ENCODE measurements around the gene MTA2. TPM values are rescaled to one million over a fixed set of nuclear protein-coding genes. Genes with fewer than 3 reads are reported as not detected.

Gene MTA2
- total RNA-seq, 2 experiments from 2014 or later, result 130 to 174 TPM

- POLR2A ChIA-PET, result interaction anchor here (0.8 to 3.3 kb wide), 25 partner anchors 9 to 265 kb away, joined by 3 to 37 read pairs (median 4); partner anchors contain the start of genes B3GAT3, C11orf98, CSKMT and EEF1G
- 0 out of 2 replicates have a peak, but pooled peaks have one; percentile 7 for TF ChIP-seq CTCF (conservative IDR thresholded peaks at IDR 0.05; ENCODE audit: low read length)
- TF ChIP-seq EZH2phosphoT487 (IDR thresholded peaks at IDR 0.05; ENCODE audit: borderline replicate concordance, low read depth, low read length), result no peak
- H3K4me1 ChIP-seq (ENCODE audit: insufficient read depth, low read length, poor library complexity, severe bottlenecking), result peaks cover 33% of the 10 kb centered on the region
- peak overlapping the region; percentile 80 for H3K4me2 ChIP-seq (ENCODE audit: low read length)
- peaks cover 69% of the 10 kb centered on the region for H3K36me3 ChIP-seq (ENCODE audit: insufficient read depth, low read length)
- peak; percentile 32 for DNase-seq (ENCODE audit: low spot score)
- CTCF ChIA-PET (ENCODE audit: unreplicated experiment), result interaction anchor here (0.6 to 1.3 kb wide), 6 partner anchors 8 to 62 kb away, joined by 3 to 4 read pairs (median 3); partner anchors contain the start of gene MTA2
- H3K4me3 ChIP-seq (ENCODE audit: low read depth, low read length, poor library complexity, severe bottlenecking), result peak overlapping the region; percentile 85
- 0 out of 2 replicates have a peak overlapping the region, but pooled peaks have one; percentile 4 for H2AFZ ChIP-seq (ENCODE audit: low read length)
- peak overlapping the region; percentile 66 for H3K27ac ChIP-seq (ENCODE audit: low read depth, low read length, poor library complexity, severe bottlenecking)
- intact Hi-C loops (cut with micrococcal nuclease; ENCODE audit: unreplicated experiment), result loop anchor here (5.0 to 10.0 kb wide), 3 partner anchors 75 to 243 kb away; partner anchors contain the start of genes C11orf98, CSKMT, HNRNPUL2 and STX5
- peaks cover 25% of the 10 kb centered on the region; the same call in 1 of the 2 replicates for H3K79me2 ChIP-seq (ENCODE audit: insufficient read depth, low read depth, low read length)
- H3K9me3 ChIP-seq (ENCODE audit: low read length), result no peaks in the 10 kb centered on the region
- BruUV-seq (replicated peaks), result TSS peak; percentile 100
- no peaks in the 10 kb centered on the region for H4K20me1 ChIP-seq (ENCODE audit: insufficient read depth, low read length)
- H3K9me2 ChIP-seq (ENCODE audit: insufficient read depth, low read length), result no peaks in the 10 kb centered on the region
Measured at GRCh38 chr11:62592146-62592815, 9.4 kb downstream of the MTA2 start.

GRCh38 chr11:62591448-62592145, 10.1 kb downstream of the MTA2 start, which contains the start of gene TUT1:
Gene TUT1, minus strand, starts transcription at chr11:62591523. Its CDS starts 38 bp downstream, at chr11:62591485.
- no TSS peak for BruUV-seq (replicated peaks)
- no peaks in the 10 kb centered on the region for H4K20me1 ChIP-seq (ENCODE audit: insufficient read depth, low read length)
- TF ChIP-seq EZH2phosphoT487 (IDR thresholded peaks at IDR 0.05; ENCODE audit: borderline replicate concordance, low read depth, low read length) (no peak), CTCF (conservative IDR thresholded peaks at IDR 0.05; ENCODE audit: low read length) (0 out of 2 replicates have a peak, but pooled peaks have one; percentile 7)
- POLR2A ChIA-PET, result interaction anchor here (0.6 to 3.3 kb wide), 31 partner anchors 9 to 1090 kb away, joined by 3 to 37 read pairs (median 4); partner anchors contain the start of genes B3GAT3, C11orf98, CSKMT and EEF1G
- peak within 1 kb of the TSS; percentile 80 for H3K4me2 ChIP-seq (ENCODE audit: low read length)
- peaks cover 25% of the 10 kb centered on the region; the same call in 1 of the 2 replicates for H3K79me2 ChIP-seq (ENCODE audit: insufficient read depth, low read depth, low read length)
- peaks cover 69% of the 10 kb centered on the region for H3K36me3 ChIP-seq (ENCODE audit: insufficient read depth, low read length)
- H3K27ac ChIP-seq (ENCODE audit: low read depth, low read length, poor library complexity, severe bottlenecking), result peak within 1 kb of the TSS; percentile 79
- DNase-seq (ENCODE audit: low spot score), result peak; percentile 100
- CTCF ChIA-PET (ENCODE audit: unreplicated experiment), result interaction anchor here (0.6 to 1.3 kb wide), 8 partner anchors 9 to 64 kb away, joined by 3 to 6 read pairs (median 4); partner anchors contain the start of genes EEF1G and MTA2
- intact Hi-C loops (cut with micrococcal nuclease; ENCODE audit: unreplicated experiment), result loop anchor here (2.0 to 10.0 kb wide), 6 partner anchors 17 to 243 kb away; partner anchors contain the start of genes C11orf98, CSKMT, HNRNPUL2 and INTS5
- H3K4me1 ChIP-seq (ENCODE audit: insufficient read depth, low read length, poor library complexity, severe bottlenecking), result peaks cover 33% of the 10 kb centered on the region
- no peaks in the 10 kb centered on the region for H3K9me2 ChIP-seq (ENCODE audit: insufficient read depth, low read length)
- H3K4me3 ChIP-seq (ENCODE audit: low read depth, low read length, poor library complexity, severe bottlenecking), result peak within 1 kb of the TSS; percentile 85
- 0 out of 2 replicates have a peak within 1 kb of the TSS, but pooled peaks have one; percentile 5 for H2AFZ ChIP-seq (ENCODE audit: low read length)
- H3K9me3 ChIP-seq (ENCODE audit: low read length), result no peaks in the 10 kb centered on the region

Measured in OCI-LY7 (cell line).